Glomerular visceral epithelial cell (primary cell): ENCODE measurements around the gene MYO19.

Experiments
- DNase-seq: peaks from one replicate; pipeline ENCODE4 v3.0.0-alpha.2; 2016; ENCODE audit errors: extremely low spot score

MYO19 gene

GRCh38 chr17:36534840-36535668 lies at the start of gene MYO19, which contains the start of gene PIGW:
TSS of gene MYO19 (minus strand) at chr17:36534868. CDS start at chr17:36532538, 2,330 bp downstream.
TSS of gene PIGW (plus strand) at chr17:36534987. CDS start at chr17:36537102, 2,115 bp downstream.
- DNase-seq: peak; percentile 92

- DNase-seq: no peak
Measured at GRCh38 chr17:36583787-36584186, 49.1 kb upstream of the MYO19 start.

- DNase-seq: no peak
Measured at GRCh38 chr17:36578671-36579070, 44.0 kb upstream of the MYO19 start.

GRCh38 chr17:36576793-36577192 lies 42.1 kb upstream of the MYO19 start:
- no peak for DNase-seq

GRCh38 chr17:36575028-36575427 lies 40.4 kb upstream of the MYO19 start:
- DNase-seq: no peak

GRCh38 chr17:36566081-36566480 lies 31.4 kb upstream of the MYO19 start:
- DNase-seq: no peak

GRCh38 chr17:36553459-36553858 lies 18.8 kb upstream of the MYO19 start:
- no peak for DNase-seq

- DNase-seq: no peak
Measured at GRCh38 chr17:36550491-36551417, 16.1 kb upstream of the MYO19 start.

GRCh38 chr17:36547776-36548175 lies 13.1 kb upstream of the MYO19 start:
- no peak for DNase-seq

GRCh38 chr17:36546418-36547093 lies 11.9 kb upstream of the MYO19 start:
- DNase-seq: no peak

- peak; percentile 98 for DNase-seq
Measured at GRCh38 chr17:36545465-36546417, 11.1 kb upstream of the MYO19 start.

GRCh38 chr17:36545077-36545464 lies 10.4 kb upstream of the MYO19 start:
- DNase-seq: no peak

- DNase-seq: peak; percentile 94
Measured at GRCh38 chr17:36544307-36545076, 9.8 kb upstream of the MYO19 start, which contains the start of gene GGNBP2. TSS of gene GGNBP2 (plus strand) at chr17:36544919. CDS start at chr17:36545725, 806 bp downstream.

- DNase-seq: peak; percentile 61
Measured at GRCh38 chr17:36544044-36544306, 9.3 kb upstream of the MYO19 start.

- DNase-seq: no peak
Measured at GRCh38 chr17:36542755-36543154, 8.1 kb upstream of the MYO19 start.

GRCh38 chr17:36540696-36541095 lies 6.0 kb upstream of the MYO19 start:
- DNase-seq: no peak

- no peak for DNase-seq
Measured at GRCh38 chr17:36535669-36536081, 1.0 kb upstream of the MYO19 start.

GRCh38 chr17:36533935-36534839 lies 481 bp downstream of the MYO19 start:
- DNase-seq: peak; percentile 78

- DNase-seq: no peak
Measured at GRCh38 chr17:36532435-36532975, 2.2 kb downstream of the MYO19 start.
